Astrocyte (in vitro differentiated cells and primary cell): ENCODE results near the gene P2RY4. TPM values are rescaled to one million over a fixed set of nuclear protein-coding genes. Genes with fewer than 3 reads are reported as not detected.

Source experiments
- DNase-seq: peaks from one replicate; pipeline ENCODE4 v3.0.0-alpha.2; 2010; ENCODE audit warnings: low read depth
- FAIRE-seq: peaks from 2 replicates; lab custom pipeline; 2011; peaks lifted over from hg19 to GRCh38; lab: Jason Lieb, UNC
- H2AFZ ChIP-seq: 2 replicates; pipeline ENCODE4 v1.6.0; 2012; ENCODE audit warnings: low read depth, low read length, inconsistent platforms
- H3K27ac ChIP-seq: 2 replicates; pipeline ENCODE4 v1.5.1; 2011; ENCODE audit warnings: low read depth, low read length, inconsistent platforms
- H3K27me3 ChIP-seq: 2 replicates; pipeline ENCODE4 v1.6.0; 2011; ENCODE audit warnings: low read length, inconsistent platforms; ENCODE audit not compliant: insufficient read depth
- H3K36me3 ChIP-seq: 2 replicates; pipeline ENCODE4 v1.5.1; 2011; ENCODE audit warnings: low read length, inconsistent platforms; ENCODE audit not compliant: insufficient read depth
- H3K4me1 ChIP-seq: 2 replicates; pipeline ENCODE4 v1.5.1; 2011; ENCODE audit warnings: low read length, inconsistent platforms; ENCODE audit not compliant: insufficient read depth
- H3K4me2 ChIP-seq: 2 replicates; pipeline ENCODE4 v1.6.0; 2012; ENCODE audit warnings: low read length, inconsistent platforms
- H3K4me3 ChIP-seq: 2 replicates; pipeline ENCODE4 v1.5.1; 2011; ENCODE audit warnings: low read depth, mild to moderate bottlenecking, low read length, inconsistent platforms; ENCODE audit not compliant: insufficient read depth
- H3K79me2 ChIP-seq: 2 replicates; pipeline ENCODE4 v1.6.0; 2012; ENCODE audit warnings: mild to moderate bottlenecking, low read length, inconsistent platforms; ENCODE audit not compliant: insufficient read depth
- H3K9ac ChIP-seq: 2 replicates; pipeline ENCODE4 v1.6.0; 2012; ENCODE audit warnings: mild to moderate bottlenecking, low read length, inconsistent platforms
- H3K9me3 ChIP-seq: 2 replicates; pipeline ENCODE4 v1.5.1; 2012; ENCODE audit warnings: low read depth, mild to moderate bottlenecking, low read length, inconsistent platforms; ENCODE audit not compliant: insufficient read depth
- H4K20me1 ChIP-seq: 2 replicates; pipeline ENCODE4 v1.6.0; 2012; ENCODE audit warnings: low read length, inconsistent platforms; ENCODE audit not compliant: insufficient read depth
- H3K27ac Mint-ChIP-seq: one replicate; pipeline ENCODE4 v1.8.0; 2021; ENCODE audit warnings: mild to moderate bottlenecking, mixed read lengths; ENCODE audit not compliant: unreplicated experiment
- H3K27me3 Mint-ChIP-seq: one replicate; pipeline ENCODE4 v1.8.0; 2021; ENCODE audit warnings: low read depth, mixed read lengths; ENCODE audit not compliant: unreplicated experiment
- H3K36me3 Mint-ChIP-seq: one replicate; pipeline ENCODE4 v1.8.0; 2021; ENCODE audit warnings: low read depth, mixed read lengths; ENCODE audit not compliant: unreplicated experiment
- H3K4me1 Mint-ChIP-seq: one replicate; pipeline ENCODE4 v1.8.0; 2021; ENCODE audit warnings: low read depth, mixed read lengths; ENCODE audit not compliant: unreplicated experiment
- H3K4me3 Mint-ChIP-seq: one replicate; pipeline ENCODE4 v1.8.0; 2021; ENCODE audit warnings: mild to moderate bottlenecking, moderate library complexity, mixed read lengths; ENCODE audit not compliant: unreplicated experiment
- H3K9me3 Mint-ChIP-seq: one replicate; pipeline ENCODE4 v1.8.0; 2021; ENCODE audit warnings: mild to moderate bottlenecking, mixed read lengths; ENCODE audit not compliant: unreplicated experiment
- EZH2 ChIP-seq: IDR thresholded peaks from 2 replicates; pipeline ENCODE4 v1.6.1; 2012; ENCODE audit warnings: mild to moderate bottlenecking, low read length, inconsistent platforms; ENCODE audit not compliant: insufficient read depth
- total RNA-seq: library from RNA; stranded (reverse); gene quantifications from 2 replicates; pipeline ENCODE4 v1.2.1, GENCODE V29; 2021
- TF ChIP-seq, protein P1 (sequence below): IDR thresholded peaks from 2 replicates; pipeline ENCODE4 v1.5.1; 2011; ENCODE audit warnings: low read depth, mild to moderate bottlenecking, inconsistent platforms, low read length, moderate library complexity; ENCODE audit not compliant: insufficient read depth

The P2RY4 gene
- total RNA-seq, 1 donor from 2014 or later = 0.18 TPM

GRCh38 chrX:70292788-70293187 lies 32.8 kb upstream of the P2RY4 start:
- Mint-ChIP-seq H3K36me3 (no peaks in the 10 kb centered on the region), H3K27ac (no peak overlapping the region), H3K9me3 (no peaks in the 10 kb centered on the region), H3K4me1 (no peaks in the 10 kb centered on the region), H3K4me3 (no peak overlapping the region), H3K27me3 (no peaks in the 10 kb centered on the region)
- Histone ChIP-seq H3K9ac (no peak overlapping the region), H2AFZ (no peak overlapping the region), H3K36me3 (no peaks in the 10 kb centered on the region), H3K4me3 (no peak overlapping the region), H3K79me2 (peaks cover 78% of the 10 kb centered on the region), H3K9me3 (no peaks in the 10 kb centered on the region), H4K20me1 (no peaks in the 10 kb centered on the region), H3K27me3 (no peaks in the 10 kb centered on the region), H3K27ac (no peak overlapping the region), H3K4me2 (peak overlapping the region; percentile 88), H3K4me1 (peaks cover 7% of the 10 kb centered on the region)
- DNase-seq (no peak), FAIRE-seq (no peak)
- TF ChIP-seq EZH2 = no peak
- TF ChIP-seq, protein P1, sequence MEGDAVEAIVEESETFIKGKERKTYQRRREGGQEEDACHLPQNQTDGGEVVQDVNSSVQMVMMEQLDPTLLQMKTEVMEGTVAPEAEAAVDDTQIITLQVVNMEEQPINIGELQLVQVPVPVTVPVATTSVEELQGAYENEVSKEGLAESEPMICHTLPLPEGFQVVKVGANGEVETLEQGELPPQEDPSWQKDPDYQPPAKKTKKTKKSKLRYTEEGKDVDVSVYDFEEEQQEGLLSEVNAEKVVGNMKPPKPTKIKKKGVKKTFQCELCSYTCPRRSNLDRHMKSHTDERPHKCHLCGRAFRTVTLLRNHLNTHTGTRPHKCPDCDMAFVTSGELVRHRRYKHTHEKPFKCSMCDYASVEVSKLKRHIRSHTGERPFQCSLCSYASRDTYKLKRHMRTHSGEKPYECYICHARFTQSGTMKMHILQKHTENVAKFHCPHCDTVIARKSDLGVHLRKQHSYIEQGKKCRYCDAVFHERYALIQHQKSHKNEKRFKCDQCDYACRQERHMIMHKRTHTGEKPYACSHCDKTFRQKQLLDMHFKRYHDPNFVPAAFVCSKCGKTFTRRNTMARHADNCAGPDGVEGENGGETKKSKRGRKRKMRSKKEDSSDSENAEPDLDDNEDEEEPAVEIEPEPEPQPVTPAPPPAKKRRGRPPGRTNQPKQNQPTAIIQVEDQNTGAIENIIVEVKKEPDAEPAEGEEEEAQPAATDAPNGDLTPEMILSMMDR = no peak

DNA sequence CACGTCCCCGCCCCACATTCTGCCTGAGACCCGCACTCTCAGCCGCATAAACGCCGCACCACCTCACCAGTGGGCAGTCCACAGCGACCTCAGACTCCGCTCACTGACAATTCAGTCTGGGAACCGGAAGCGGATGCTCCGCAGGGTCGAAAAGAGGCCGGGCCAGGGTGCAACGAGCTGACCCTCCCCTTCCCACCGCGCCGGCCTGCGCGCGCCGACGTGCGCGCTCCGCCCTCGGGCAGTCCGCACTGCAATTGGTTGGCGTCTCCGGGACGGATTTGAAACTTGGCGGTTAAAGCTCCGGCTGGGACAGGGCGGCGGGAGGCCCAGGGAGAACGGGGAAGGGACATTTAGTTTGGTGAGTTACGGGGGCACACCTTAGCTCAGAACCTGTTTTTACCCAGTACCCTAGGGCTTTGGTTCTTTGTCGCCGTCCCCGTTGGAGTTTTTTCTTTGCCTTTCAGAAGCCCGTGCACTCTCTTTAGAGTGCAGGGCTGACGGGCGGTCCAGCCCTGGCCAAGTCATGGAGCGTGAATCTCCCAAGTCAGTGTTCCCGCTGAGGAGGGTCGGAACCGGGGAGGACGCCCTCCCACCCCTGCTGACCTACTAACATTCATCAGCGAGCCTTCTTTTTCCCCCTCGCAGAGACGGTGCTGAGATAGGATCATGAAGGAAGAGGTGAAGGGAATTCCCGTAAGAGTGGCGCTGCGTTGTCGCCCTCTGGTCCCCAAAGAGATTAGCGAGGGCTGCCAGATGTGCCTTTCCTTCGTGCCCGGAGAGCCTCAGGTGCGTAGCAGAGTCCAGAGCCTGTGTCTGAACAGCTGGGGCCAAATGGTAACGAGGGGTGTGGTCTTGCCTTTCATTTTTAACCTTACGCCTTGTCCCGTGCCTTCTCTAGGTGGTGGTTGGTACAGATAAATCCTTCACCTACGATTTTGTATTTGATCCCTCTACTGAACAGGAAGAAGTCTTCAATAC lies 30.1 kb upstream of the P2RY4 start, which contains the start of the genes KIF4A and PDZD11:
KIF4A (plus strand) TSS at position 312 of the 978 bp plus-strand sequence; CDS start at position 667, 355 bp downstream.
PDZD11 (minus strand) TSS at position 135 of the 978 bp plus-strand sequence. CDS start 586 bp downstream, outside the sequence.
- peak within 1 kb of the TSS; percentile 92 for H2AFZ ChIP-seq
- TF ChIP-seq EZH2 = no peak
- TF ChIP-seq, protein P1 = no peak
- no peaks in the 10 kb centered on the region for H3K9me3 ChIP-seq
- no peaks in the 10 kb centered on the region for H3K27me3 ChIP-seq
- no peaks in the 10 kb centered on the region for H3K36me3 ChIP-seq
- Mint-ChIP-seq H3K4me1 (no peaks in the 10 kb centered on the region), H3K27me3 (no peaks in the 10 kb centered on the region), H3K9me3 (no peaks in the 10 kb centered on the region), H3K36me3 (no peaks in the 10 kb centered on the region), H3K4me3 (peak within 1 kb of the TSS; percentile 89), H3K27ac (peak within 1 kb of the TSS; percentile 75)
- peaks cover 59% of the 10 kb centered on the region for H3K79me2 ChIP-seq
- H3K4me1 ChIP-seq = peaks cover 7% of the 10 kb centered on the region
- peak within 1 kb of the TSS; percentile 65 for H3K27ac ChIP-seq
- peak within 1 kb of the TSS; percentile 87 for H3K9ac ChIP-seq
- H3K4me3 ChIP-seq = peak within 1 kb of the TSS; percentile 78
- FAIRE-seq = peak; percentile 23
- DNase-seq = peak; percentile 56
- peak within 1 kb of the TSS; percentile 88 for H3K4me2 ChIP-seq
- no peaks in the 10 kb centered on the region for H4K20me1 ChIP-seq
